PFSK-1 (cell line): ENCODE measurements around the gene BCAS1.

ENCODE experiments used
- FOXP2 ChIP-seq: optimal IDR thresholded peaks from 2 replicates; pipeline ENCODE3; 2011; ENCODE audit warnings: borderline replicate concordance, control low read depth, inconsistent platforms; ENCODE audit not compliant: insufficient read depth; ENCODE audit errors: extremely low read length, extremely low read depth
- POLR2AphosphoS5 ChIP-seq: IDR thresholded peaks from 2 replicates; pipeline ENCODE4 v1.6.1; 2012; ENCODE audit warnings: low read depth, mild to moderate bottlenecking, control low read depth, low read length, moderate library complexity
- REST ChIP-seq, 2 experiments: IDR thresholded peaks; 2 replicates each; pipeline versions ENCODE4 v1.6.1 to v1.8.0; 2011 to 2012; ENCODE audit warnings: low read depth in 2 of 2, low read length in 2 of 2, control low read depth in 1 of 2, inconsistent platforms in 1 of 2, mild to moderate bottlenecking in 1 of 2, moderate library complexity in 1 of 2; ENCODE audit not compliant: insufficient read depth in 1 of 2
- SIN3A ChIP-seq: IDR thresholded peaks from 2 replicates; pipeline ENCODE4 v1.6.1; 2012; ENCODE audit warnings: mild to moderate bottlenecking, low read length, moderate library complexity, borderline replicate concordance; ENCODE audit not compliant: insufficient read depth
- TAF1 ChIP-seq: IDR thresholded peaks from 2 replicates; pipeline ENCODE4 v1.6.1; 2012; ENCODE audit warnings: low read length, control low read depth, borderline replicate concordance; ENCODE audit not compliant: insufficient read depth

The BCAS1 gene

GRCh38 chr20:54085425-54085824, 15.0 kb upstream of the BCAS1 start:
- TF ChIP-seq POLR2AphosphoS5: no peak
- TF ChIP-seq TAF1: no peak
- TF ChIP-seq SIN3A: no peak
- TF ChIP-seq FOXP2: no peak
- no peak for TF ChIP-seq REST (IDR thresholded peaks at IDR 0.05; ENCODE audit: insufficient read depth in 1 of 2, low read depth in 2 of 2, low read length in 2 of 2)

- TF ChIP-seq POLR2AphosphoS5 (no peak), REST (IDR thresholded peaks at IDR 0.05; ENCODE audit: insufficient read depth in 1 of 2, low read depth in 2 of 2, low read length in 2 of 2) (no peak), TAF1 (no peak), FOXP2 (no peak), SIN3A (no peak)
These were observed 14.5 kb upstream of the BCAS1 start for GRCh38 chr20:54084727-54085388.

- TF ChIP-seq SIN3A: no peak
- TF ChIP-seq TAF1: no peak
- no peak for TF ChIP-seq FOXP2
These were observed 13.8 kb upstream of the BCAS1 start for GRCh38 chr20:54084193-54084592.

- TF ChIP-seq TAF1 (no peak), FOXP2 (no peak), REST (IDR thresholded peaks at IDR 0.05; ENCODE audit: insufficient read depth in 1 of 2, low read depth in 2 of 2, low read length in 2 of 2) (no peak), SIN3A (no peak), POLR2AphosphoS5 (no peak)
These were observed 13.1 kb upstream of the BCAS1 start for GRCh38 chr20:54083459-54083858.

GRCh38 chr20:54082100-54082499, 11.7 kb upstream of the BCAS1 start:
- no peak for TF ChIP-seq SIN3A
- no peak for TF ChIP-seq REST (IDR thresholded peaks at IDR 0.05; ENCODE audit: insufficient read depth in 1 of 2, low read depth in 2 of 2, low read length in 2 of 2)
- no peak for TF ChIP-seq FOXP2
- TF ChIP-seq TAF1: no peak
- no peak for TF ChIP-seq POLR2AphosphoS5
